Sigmoid colon (tissue), 4 donors: ENCODE data around the gene GAL.

Experiments used
- CTCF ChIP-seq, 4 experiments: fragments of 450-650 bp in 3 of 4; fragments of 200-600 bp in 1 of 4; IDR thresholded peaks; one replicate each; pipeline ENCODE4 v1.5.1; 2016 to 2019; ENCODE audit warnings: antibody characterized with exemption in 4 of 4, mild to moderate bottlenecking in 3 of 4, moderate library complexity in 2 of 4
- EP300 ChIP-seq, 4 donors: sonication (generic); formaldehyde crosslinking; IDR thresholded peaks; one replicate each; pipeline ENCODE4 v1.6.1; 2017; ENCODE audit warnings: antibody characterized with exemption in 4 of 4
- POLR2A ChIP-seq, 2 donors: fragments of 450-650 bp; IDR thresholded peaks; one replicate each; pipeline ENCODE4 v1.6.1; 2016; ENCODE audit warnings: antibody characterized with exemption in 2 of 2, mild to moderate bottlenecking in 2 of 2, moderate library complexity in 2 of 2

GRCh38 chr11:68657021-68657780 is 27.1 kb upstream of the GAL start:
- no peak for TF ChIP-seq CTCF (IDR thresholded peaks at IDR 0.05)
- no peak for TF ChIP-seq POLR2A (IDR thresholded peaks at IDR 0.05)
- no peak for TF ChIP-seq EP300 (IDR thresholded peaks at IDR 0.05)
